Smooth muscle cell (in vitro differentiated cells): Measurements from ENCODE around the gene PIEZO1. TPM values are rescaled to one million over a fixed set of nuclear protein-coding genes. Genes with fewer than 3 reads are reported as not detected.
A peak's percentile ranks its signal among the peaks of the same experiment; 100 is the strongest.

Experiments
- DNase-seq: peaks from one replicate; lab custom pipeline; 2025; ENCODE audit not compliant: unreplicated experiment; lab: John Stamatoyannopoulos, UW
- H2AFZ ChIP-seq: fragments of 200-600 bp; sonication (generic); 2 replicates; pipeline ENCODE4 v1.6.0; 2016; ENCODE audit warnings: antibody characterized with exemption, low read depth, mild to moderate bottlenecking
- H3F3A ChIP-seq: fragments of 200-600 bp; sonication (generic); 2 replicates; pipeline ENCODE4 v1.6.0; 2017; ENCODE audit warnings: antibody characterized with exemption, low read depth
- H3K27ac ChIP-seq: fragments of 200-600 bp; sonication (generic); 2 replicates; pipeline ENCODE4 v1.5.1; 2016; ENCODE audit warnings: low read depth, mild to moderate bottlenecking
- H3K27me3 ChIP-seq: fragments of 200-600 bp; sonication (generic); 2 replicates; pipeline ENCODE4 v1.6.1; 2016; ENCODE audit warnings: low read depth, mild to moderate bottlenecking
- H3K36me3 ChIP-seq: fragments of 200-600 bp; sonication (generic); 2 replicates; pipeline ENCODE4 v1.5.1; 2016; ENCODE audit warnings: low read depth
- H3K4me1 ChIP-seq: fragments of 200-600 bp; sonication (generic); 2 replicates; pipeline ENCODE4 v1.5.1; 2016; ENCODE audit warnings: low read depth
- H3K4me2 ChIP-seq: fragments of 200-600 bp; sonication (generic); 2 replicates; pipeline ENCODE4 v1.6.0; 2016; ENCODE audit warnings: mild to moderate bottlenecking
- H3K4me3 ChIP-seq: fragments of 200-600 bp; sonication (generic); 2 replicates; pipeline ENCODE4 v1.5.1; 2016; ENCODE audit warnings: mild to moderate bottlenecking
- H3K79me2 ChIP-seq: fragments of 200-600 bp; sonication (generic); 2 replicates; pipeline ENCODE4 v1.6.0; 2016; ENCODE audit warnings: low read depth, mild to moderate bottlenecking
- H3K9ac ChIP-seq: fragments of 200-600 bp; sonication (generic); 2 replicates; pipeline ENCODE4 v1.6.0; 2016; ENCODE audit warnings: low read depth
- H3K9me3 ChIP-seq: fragments of 200-600 bp; sonication (generic); replicated peaks from 2 replicates; pipeline ENCODE4 v1.5.1; 2016; ENCODE audit warnings: low read depth
- H4K20me1 ChIP-seq: fragments of 200-600 bp; sonication (generic); 2 replicates; pipeline ENCODE4 v1.6.0; 2016; ENCODE audit warnings: low read depth
- WGBS: methylation state at CpG from one replicate; pipeline ENCODE4 v1.1.7; 2016; ENCODE audit warnings: low lambda C conversion rate; 5-methylcytosine and 5-hydroxymethylcytosine counted together
- polyA plus RNA-seq: library from polyadenylated mRNA; unstranded; fragments of >200 nt; fragmentation: Nextera tagmentation; extraction: Ambion mirVana; gene quantifications from 2 replicates; pipeline ENCODE4 v1.2.1, GENCODE V29; 2016
- total RNA-seq: library from RNA; depleted of rRNA; stranded (reverse); fragments of >200 nt; gene quantifications from 2 replicates; pipeline ENCODE4 v1.2.3, GENCODE V29; 2014
- TF ChIP-seq, protein P1 (sequence below): fragments of 200-600 bp; sonication (generic); IDR thresholded peaks from 2 replicates; pipeline ENCODE4 v1.5.1; 2017; ENCODE audit warnings: borderline replicate concordance, mild to moderate bottlenecking, antibody characterized with exemption; ENCODE audit not compliant: insufficient read depth, poor library complexity, severe bottlenecking

The PIEZO1 gene
- total and polyA plus RNA-seq, 2 experiments from 2014 or later, result 62.1 to 70.9 TPM

DNA sequence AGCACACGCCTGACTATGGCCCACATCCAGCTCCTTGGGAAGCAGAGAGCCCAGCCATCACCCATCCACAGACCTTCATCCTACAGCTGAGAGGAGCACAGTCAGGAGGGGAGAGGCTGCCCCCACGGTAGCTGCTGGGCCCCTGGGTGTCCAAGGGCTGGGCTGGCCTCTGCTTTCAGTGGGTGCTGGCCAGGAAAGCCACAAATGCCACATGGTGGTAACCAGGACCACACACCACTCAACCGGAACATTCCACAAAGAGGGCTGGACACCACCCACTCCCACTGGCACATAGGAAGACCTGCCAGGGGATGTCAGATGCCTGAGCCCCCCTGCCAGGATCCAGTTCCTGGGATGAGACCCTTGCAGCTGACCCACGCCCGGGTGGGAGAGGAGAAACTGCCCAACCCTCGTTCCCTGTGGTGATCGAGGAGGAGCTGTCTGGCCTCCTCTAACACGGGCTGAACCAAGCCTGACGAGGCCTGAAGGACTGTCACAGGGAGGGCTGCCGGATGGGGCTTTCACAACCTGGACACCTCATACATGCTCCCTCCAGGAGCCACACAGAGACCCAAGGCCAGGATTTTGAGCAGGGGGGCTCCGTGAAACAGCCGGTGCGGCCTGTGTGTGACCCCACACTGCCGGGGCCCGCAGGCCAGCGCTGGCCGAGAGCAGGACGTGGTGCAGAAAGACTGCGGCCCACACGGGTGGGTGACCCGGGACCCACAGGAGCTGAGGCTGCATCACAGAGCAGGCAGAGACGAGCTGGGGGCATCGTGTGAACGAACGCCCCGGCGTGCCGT is 30.7 kb downstream of the PIEZO1 start:
- WGBS, result 94% methylated on average over 28 of the region's 28 CpGs
- no peak overlapping the region for H3K4me2 ChIP-seq
- H3K4me3 ChIP-seq, result no peak overlapping the region
- TF ChIP-seq, protein P1, sequence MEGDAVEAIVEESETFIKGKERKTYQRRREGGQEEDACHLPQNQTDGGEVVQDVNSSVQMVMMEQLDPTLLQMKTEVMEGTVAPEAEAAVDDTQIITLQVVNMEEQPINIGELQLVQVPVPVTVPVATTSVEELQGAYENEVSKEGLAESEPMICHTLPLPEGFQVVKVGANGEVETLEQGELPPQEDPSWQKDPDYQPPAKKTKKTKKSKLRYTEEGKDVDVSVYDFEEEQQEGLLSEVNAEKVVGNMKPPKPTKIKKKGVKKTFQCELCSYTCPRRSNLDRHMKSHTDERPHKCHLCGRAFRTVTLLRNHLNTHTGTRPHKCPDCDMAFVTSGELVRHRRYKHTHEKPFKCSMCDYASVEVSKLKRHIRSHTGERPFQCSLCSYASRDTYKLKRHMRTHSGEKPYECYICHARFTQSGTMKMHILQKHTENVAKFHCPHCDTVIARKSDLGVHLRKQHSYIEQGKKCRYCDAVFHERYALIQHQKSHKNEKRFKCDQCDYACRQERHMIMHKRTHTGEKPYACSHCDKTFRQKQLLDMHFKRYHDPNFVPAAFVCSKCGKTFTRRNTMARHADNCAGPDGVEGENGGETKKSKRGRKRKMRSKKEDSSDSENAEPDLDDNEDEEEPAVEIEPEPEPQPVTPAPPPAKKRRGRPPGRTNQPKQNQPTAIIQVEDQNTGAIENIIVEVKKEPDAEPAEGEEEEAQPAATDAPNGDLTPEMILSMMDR, result no peak
- no peak overlapping the region for H3K9ac ChIP-seq
- no peaks in the 10 kb centered on the region for H3K36me3 ChIP-seq
- H3F3A ChIP-seq, result no peaks in the 10 kb centered on the region
- H4K20me1 ChIP-seq, result peaks cover 96% of the 10 kb centered on the region
- no peaks in the 10 kb centered on the region for H3K9me3 ChIP-seq
- peak overlapping the region; percentile 6 for H3K27ac ChIP-seq
- H3K27me3 ChIP-seq, result no peaks in the 10 kb centered on the region
- peaks cover 15% of the 10 kb centered on the region for H3K4me1 ChIP-seq
- H2AFZ ChIP-seq, result no peak overlapping the region
- DNase-seq, result no peak
- peaks cover 61% of the 10 kb centered on the region for H3K79me2 ChIP-seq

DNA sequence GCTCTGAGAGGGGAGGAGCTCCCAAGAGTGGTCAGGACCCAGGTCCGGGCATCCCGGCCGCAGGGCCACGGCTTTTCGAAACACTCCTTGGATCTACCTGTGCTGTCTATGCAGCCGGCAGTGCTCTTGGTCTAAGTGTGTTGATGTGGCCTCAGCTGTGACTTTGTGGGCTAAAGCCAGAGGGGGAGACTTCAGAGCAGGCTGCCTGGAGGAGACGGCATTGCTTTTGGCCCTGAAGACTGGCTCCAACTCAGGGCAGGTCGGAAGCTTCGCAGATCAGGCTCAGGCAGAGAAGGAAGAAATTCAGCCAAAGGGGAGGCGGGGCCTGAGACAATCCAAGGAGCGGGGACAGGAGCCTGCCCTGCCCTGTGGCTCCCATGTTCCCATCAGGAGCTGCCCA is 31.4 kb downstream of the PIEZO1 start:
- Histone ChIP-seq H3K4me2 (no peak overlapping the region), H3K79me2 (peaks cover 60% of the 10 kb centered on the region), H3F3A (no peaks in the 10 kb centered on the region), H3K4me1 (peaks cover 10% of the 10 kb centered on the region), H2AFZ (no peak overlapping the region), H3K4me3 (no peak overlapping the region), H3K27ac (no peak overlapping the region), H3K36me3 (no peaks in the 10 kb centered on the region), H3K9me3 (no peaks in the 10 kb centered on the region), H3K27me3 (no peaks in the 10 kb centered on the region), H3K9ac (no peak overlapping the region), H4K20me1 (peaks cover 93% of the 10 kb centered on the region)
- DNase-seq, result no peak
- WGBS, result 93% methylated on average over 11 of the region's 11 CpGs
- TF ChIP-seq, protein P1, result no peak

GRCh38 chr16:88753191-88753590 is 31.8 kb downstream of the PIEZO1 start:
- Histone ChIP-seq H3K9me3 (no peaks in the 10 kb centered on the region), H3K27ac (no peak overlapping the region), H3K4me1 (peaks cover 10% of the 10 kb centered on the region), H3K4me3 (no peak overlapping the region), H3K4me2 (no peak overlapping the region), H3K79me2 (peaks cover 59% of the 10 kb centered on the region), H4K20me1 (peaks cover 93% of the 10 kb centered on the region), H3F3A (no peaks in the 10 kb centered on the region), H3K9ac (no peak overlapping the region), H2AFZ (no peak overlapping the region), H3K27me3 (no peaks in the 10 kb centered on the region), H3K36me3 (no peaks in the 10 kb centered on the region)
- 90% methylated on average over 6 of the region's 13 CpGs for WGBS
- TF ChIP-seq, protein P1, result no peak
- no peak for DNase-seq
